ENCODE data around the gene RAD9B. TPM values are rescaled to one million over a fixed set of nuclear protein-coding genes. Genes with fewer than 3 reads are reported as not detected.

RAD9B gene
- total and polyA plus RNA-seq, 2 of the 13 experiments (the other 11 are each of a cell fraction or from before 2014, with no cell fraction given): 0.05 to 0.38 TPM

GRCh38 chr12:110550981-110551380, 48.9 kb downstream of the RAD9B start:
- no peak overlapping the region for H3K4me2 ChIP-seq (ENCODE audit: low read depth, low read length)
- ATAC-seq: no peak
- H3K79me2 ChIP-seq (ENCODE audit: insufficient read depth, low read length): peaks cover 26% of the 10 kb centered on the region
- H3K36me3 ChIP-seq (replicated peaks in 1 of 2; ENCODE audit: control insufficient read depth in 1 of 2, insufficient read depth in 2 of 2, low read length in 2 of 2): peaks cover 7 to 31% of the 10 kb centered on the region in 2 experiments
- FAIRE-seq: no peak
- in situ Hi-C loops (cut with HindIII; ENCODE audit: extremely low pct_ligation_motif_present, low pct_unique_long_range_greater_than_20kb) (no loop called here), intact Hi-C loops (cut with micrococcal nuclease; ENCODE audit: unreplicated experiment) (no loop called here)
- no peaks in the 10 kb centered on the region for H3K4me1 ChIP-seq (ENCODE audit: insufficient read depth, low read length)
- H2AFZ ChIP-seq (ENCODE audit: low read length): no peak overlapping the region
- H3K9me3 ChIP-seq (ENCODE audit: low read length): no peaks in the 10 kb centered on the region
- H3K9ac ChIP-seq (ENCODE audit: insufficient read depth, low read depth, low read length): no peak overlapping the region
- 0 out of 2 replicates have a peak, but pooled peaks cover 8% of the 10 kb centered on the region for H4K20me1 ChIP-seq (ENCODE audit: insufficient read depth, low read length)
- no TSS peak for BruUV-seq (replicated peaks)
- H3K27ac ChIP-seq (ENCODE audit: extremely low read length, insufficient read depth, low read length): no peak overlapping the region
- ChIA-PET POLR2A (no interaction called here), CTCF (ENCODE audit: low intra/inter-chr PET ratio, low total read pairs) (interaction anchor here (5.3 kb wide), 1 partner anchor 50 kb away, joined by 171 read pairs; no protein-coding TSS in a partner anchor)
- WGBS (ENCODE audit: low lambda C conversion rate): 96% methylated on average over 4 of the region's 4 CpGs
- H3K4me3 ChIP-seq (replicated peaks in 1 of 3; ENCODE audit: insufficient read depth in 1 of 3, low read depth in 2 of 3, low read length in 3 of 3): no peak overlapping the region
- no peak for DNase-seq (ENCODE audit: low spot score)
- TF ChIP-seq HMG20B (CRISPR knock-in tag; conservative IDR thresholded peaks at IDR 0.05) (no peak), CEBPB (IDR thresholded peaks at IDR 0.05; ENCODE audit: borderline replicate concordance, low read depth, low read length) (peak; percentile 52), CBFB (CRISPR knock-in tag; IDR thresholded peaks at IDR 0.05) (no peak), THAP11 (CRISPR knock-in tag; IDR thresholded peaks at IDR 0.05) (no peak), MNT (IDR thresholded peaks at IDR 0.05) (no peak), ZNF724P (CRISPR knock-in tag; IDR thresholded peaks at IDR 0.05; ENCODE audit: borderline replicate concordance) (no peak), HMG20A (CRISPR knock-in tag; IDR thresholded peaks at IDR 0.05; ENCODE audit: borderline replicate concordance) (no peak)
- TF ChIP-seq, protein P1, sequence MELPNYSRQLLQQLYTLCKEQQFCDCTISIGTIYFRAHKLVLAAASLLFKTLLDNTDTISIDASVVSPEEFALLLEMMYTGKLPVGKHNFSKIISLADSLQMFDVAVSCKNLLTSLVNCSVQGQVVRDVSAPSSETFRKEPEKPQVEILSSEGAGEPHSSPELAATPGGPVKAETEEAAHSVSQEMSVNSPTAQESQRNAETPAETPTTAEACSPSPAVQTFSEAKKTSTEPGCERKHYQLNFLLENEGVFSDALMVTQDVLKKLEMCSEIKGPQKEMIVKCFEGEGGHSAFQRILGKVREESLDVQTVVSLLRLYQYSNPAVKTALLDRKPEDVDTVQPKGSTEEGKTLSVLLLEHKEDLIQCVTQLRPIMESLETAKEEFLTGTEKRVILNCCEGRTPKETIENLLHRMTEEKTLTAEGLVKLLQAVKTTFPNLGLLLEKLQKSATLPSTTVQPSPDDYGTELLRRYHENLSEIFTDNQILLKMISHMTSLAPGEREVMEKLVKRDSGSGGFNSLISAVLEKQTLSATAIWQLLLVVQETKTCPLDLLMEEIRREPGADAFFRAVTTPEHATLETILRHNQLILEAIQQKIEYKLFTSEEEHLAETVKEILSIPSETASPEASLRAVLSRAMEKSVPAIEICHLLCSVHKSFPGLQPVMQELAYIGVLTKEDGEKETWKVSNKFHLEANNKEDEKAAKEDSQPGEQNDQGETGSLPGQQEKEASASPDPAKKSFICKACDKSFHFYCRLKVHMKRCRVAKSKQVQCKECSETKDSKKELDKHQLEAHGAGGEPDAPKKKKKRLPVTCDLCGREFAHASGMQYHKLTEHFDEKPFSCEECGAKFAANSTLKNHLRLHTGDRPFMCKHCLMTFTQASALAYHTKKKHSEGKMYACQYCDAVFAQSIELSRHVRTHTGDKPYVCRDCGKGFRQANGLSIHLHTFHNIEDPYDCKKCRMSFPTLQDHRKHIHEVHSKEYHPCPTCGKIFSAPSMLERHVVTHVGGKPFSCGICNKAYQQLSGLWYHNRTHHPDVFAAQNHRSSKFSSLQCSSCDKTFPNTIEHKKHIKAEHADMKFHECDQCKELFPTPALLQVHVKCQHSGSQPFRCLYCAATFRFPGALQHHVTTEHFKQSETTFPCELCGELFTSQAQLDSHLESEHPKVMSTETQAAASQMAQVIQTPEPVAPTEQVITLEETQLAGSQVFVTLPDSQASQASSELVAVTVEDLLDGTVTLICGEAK (IDR thresholded peaks at IDR 0.05): no peak
- TF ChIP-seq, protein P1 (CRISPR knock-in tag; IDR thresholded peaks at IDR 0.05): no peak
- no peaks in the 10 kb centered on the region for H3K27me3 ChIP-seq (ENCODE audit: control insufficient read depth in 1 of 2, insufficient read depth in 2 of 2, low read length in 2 of 2)

Data from HepG2 (cell line).